B cell (primary cell): ENCODE results near the gene UBE2D1.

Source experiments
- CTCF ChIP-seq: fragments of 200-600 bp; IDR thresholded peaks from one replicate; pipeline ENCODE4 v1.8.0; 2022; ENCODE audit warnings: antibody characterized with exemption, mild to moderate bottlenecking
- EZH2 ChIP-seq: IDR thresholded peaks from 2 replicates; pipeline ENCODE4 v1.6.1; 2012; ENCODE audit warnings: borderline replicate concordance, low read depth, mild to moderate bottlenecking, moderate library complexity, low read length; ENCODE audit not compliant: insufficient read depth, poor library complexity, severe bottlenecking

GRCh38 chr10:58335306-58336005 is 650 bp downstream of the UBE2D1 start:
- TF ChIP-seq CTCF: no peak
- no peak for TF ChIP-seq EZH2
